Left lung (tissue), 10 donors: ENCODE data around the gene ADAMTS12. TPM values are rescaled to one million over a fixed set of nuclear protein-coding genes. Genes with fewer than 3 reads are reported as not detected.

Experiments used
- ATAC-seq: fragments of 200-7000 bp; cut with Tn5 transposase; one replicate; pipeline ENCODE4 v1.9.1; 2020; ENCODE audit warnings: moderate library complexity
- DNase-seq, 4 donors: peaks; one replicate each; pipeline ENCODE4 v3.0.0-alpha.2; 2013 to 2020
- H3K27ac ChIP-seq, 2 donors: fragments of 200-600 bp; sonication (generic) in 1 of 2; one replicate each; pipeline versions ENCODE4 v1.5.0 to v1.8.0; 2020 to 2021
- H3K27me3 ChIP-seq, 2 donors: fragments of 200-600 bp; sonication (generic) in 1 of 2; one replicate each; pipeline versions ENCODE4 v1.5.0 to v1.8.0; 2020 to 2021
- H3K36me3 ChIP-seq, 2 donors: fragments of 200-600 bp; sonication (generic) in 1 of 2; one replicate each; pipeline versions ENCODE4 v1.5.0 to v1.8.0; 2020 to 2021
- H3K4me1 ChIP-seq, 2 donors: fragments of 200-600 bp; one replicate each; pipeline ENCODE4 v1.8.0; 2021
- H3K4me3 ChIP-seq, 2 donors: fragments of 200-600 bp; sonication (generic) in 1 of 2; one replicate each; pipeline versions ENCODE4 v1.5.0 to v1.8.0; 2020 to 2021; ENCODE audit warnings: mild to moderate bottlenecking in 1 of 2
- H3K9me3 ChIP-seq, 2 donors: fragments of 200-600 bp; sonication (generic) in 1 of 2; one replicate each; pipeline versions ENCODE4 v1.5.0 to v1.8.0; 2020 to 2021
- CTCF ChIP-seq, 2 donors: fragments of 200-600 bp; sonication (generic) in 1 of 2; IDR thresholded peaks; one replicate each; pipeline versions ENCODE4 v1.5.0 to v1.8.0; 2021; ENCODE audit warnings: antibody characterized with exemption in 2 of 2
- intact Hi-C, 2 donors: fragments of 100-400 bp; cut with DNase I; formaldehyde crosslinking; loops; one replicate each; pipeline versions ENCODE4 v1.11.2 to v1.14.2; 2022
- polyA plus RNA-seq, 6 donors: library from polyadenylated mRNA; unstranded; fragments of 120-200 nt; gene quantifications; one replicate each; pipeline ENCODE4 v1.2.1, GENCODE V29; 2013; ENCODE audit not compliant: insufficient read length in 6 of 6
- total RNA-seq, 2 donors: library from RNA; stranded (reverse); fragmentation: NEBNext Ultra II Directional; extraction: Animal tissue kit (Norgen Biotek cat#: 25700); gene quantifications; one replicate each; pipeline ENCODE4 v1.2.1, GENCODE V29; 2021
- donor health status: DM: no; HTN: yes; CAD: no.
- donor health status: DM: no; HTN: no; CAD: no.

ADAMTS12 gene
- total and polyA plus RNA-seq, 8 donors: 11.6 to 59.1 (median 52.1) TPM

- H3K27ac ChIP-seq: no peak overlapping the region
- H3K4me1 ChIP-seq: no peaks in the 10 kb centered on the region
- no peaks in the 10 kb centered on the region for H3K9me3 ChIP-seq
- no peak overlapping the region for H3K4me3 ChIP-seq
- TF ChIP-seq CTCF (IDR thresholded peaks at IDR 0.05): no peak
- DNase-seq: no peak
- H3K27me3 ChIP-seq: no peaks in the 10 kb centered on the region
- no peaks in the 10 kb centered on the region for H3K36me3 ChIP-seq
- intact Hi-C loops: no loop called here
- ATAC-seq: no peak
These were observed 402.2 kb downstream of the ADAMTS12 start for GRCh38 chr5:33489481-33490067.

GRCh38 chr5:33488558-33489355 is 403.0 kb downstream of the ADAMTS12 start:
- peak in 1 of 4 donors; percentile 51 for DNase-seq

GRCh38 chr5:33487236-33487635 is 404.6 kb downstream of the ADAMTS12 start:
- no peak for TF ChIP-seq CTCF (IDR thresholded peaks at IDR 0.05)
- H3K4me3 ChIP-seq: no peak overlapping the region
- intact Hi-C loops: no loop called here
- H3K4me1 ChIP-seq: no peaks in the 10 kb centered on the region
- H3K27me3 ChIP-seq: no peaks in the 10 kb centered on the region
- peak in 2 of 4 donors; percentile 17 to 20 for DNase-seq
- no peak overlapping the region for H3K27ac ChIP-seq
- H3K36me3 ChIP-seq: no peaks in the 10 kb centered on the region
- ATAC-seq: no peak
- no peaks in the 10 kb centered on the region for H3K9me3 ChIP-seq

More at GRCh38 chr5:33488558-33489355, 403.0 kb downstream of the ADAMTS12 start:
- no peak overlapping the region for H3K27ac ChIP-seq
- ATAC-seq: no peak
- H3K27me3 ChIP-seq: no peaks in the 10 kb centered on the region
- H3K4me1 ChIP-seq: no peaks in the 10 kb centered on the region
- no peaks in the 10 kb centered on the region for H3K36me3 ChIP-seq
- H3K4me3 ChIP-seq: no peak overlapping the region
- intact Hi-C loops: no loop called here
- TF ChIP-seq CTCF (IDR thresholded peaks at IDR 0.05): no peak
- no peaks in the 10 kb centered on the region for H3K9me3 ChIP-seq

GRCh38 chr5:33482335-33482734 is 409.5 kb downstream of the ADAMTS12 start:
- Histone ChIP-seq H3K27ac (no peak overlapping the region), H3K27me3 (no peaks in the 10 kb centered on the region), H3K36me3 (peaks cover 0 to 3% of the 10 kb centered on the region in 2 donors), H3K4me3 (no peak overlapping the region), H3K4me1 (no peaks in the 10 kb centered on the region), H3K9me3 (no peaks in the 10 kb centered on the region)
- intact Hi-C loops: no loop called here
- TF ChIP-seq CTCF (IDR thresholded peaks at IDR 0.05): no peak
- ATAC-seq: no peak
- no peak for DNase-seq

- no peaks in the 10 kb centered on the region for H3K9me3 ChIP-seq
- DNase-seq: no peak
- no peaks in the 10 kb centered on the region for H3K4me1 ChIP-seq
- H3K36me3 ChIP-seq: peaks cover 0 to 16% of the 10 kb centered on the region in 2 donors
- no peak overlapping the region for H3K4me3 ChIP-seq
- no peak overlapping the region for H3K27ac ChIP-seq
- no peak for ATAC-seq
- TF ChIP-seq CTCF (IDR thresholded peaks at IDR 0.05): no peak
- H3K27me3 ChIP-seq: no peaks in the 10 kb centered on the region
- intact Hi-C loops: no loop called here
These were observed 410.9 kb downstream of the ADAMTS12 start for GRCh38 chr5:33480876-33481275.
